ENCODE measurements around the gene TRERF1. TPM values are rescaled to one million over a fixed set of nuclear protein-coding genes. Genes with fewer than 3 reads are reported as not detected.

TRERF1 gene
- total RNA-seq, 1 experiment from 2014 or later: 0.39 TPM

DNA sequence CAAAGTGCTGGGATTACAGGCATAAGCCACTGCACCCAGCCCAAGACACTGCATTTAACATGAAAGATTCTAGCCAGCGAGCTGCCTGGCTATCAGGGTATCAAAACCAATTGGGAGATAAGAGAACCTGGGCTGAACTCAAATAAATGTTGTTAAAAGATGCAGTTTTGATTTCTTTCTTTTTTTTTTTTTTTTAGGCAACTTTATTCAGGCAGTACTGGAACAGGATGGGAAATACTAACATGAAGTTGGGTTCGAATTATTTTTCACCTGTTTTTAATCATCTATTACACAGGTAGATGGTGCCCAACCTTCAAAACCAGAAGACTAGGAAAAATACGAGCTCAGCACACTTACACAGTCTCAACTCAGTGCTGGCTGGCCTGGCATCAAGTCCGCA is 63.7 kb downstream of the TRERF1 start:
- peaks cover 4% of the 10 kb centered on the region for H3K4me1 Mint-ChIP-seq (ENCODE audit: low read depth, unreplicated experiment)

GRCh38 chr6:42387336-42387735 is 64.4 kb downstream of the TRERF1 start:
- intact Hi-C loops (cut with micrococcal nuclease; ENCODE audit: unreplicated experiment): no loop called here
- ChIA-PET CTCF (no interaction called here), POLR2A (no interaction called here)
- Histone ChIP-seq H3K27me3 (replicated peaks; ENCODE audit: control insufficient read depth, insufficient read depth, low read length) (no peaks in the 10 kb centered on the region), H3K9me3 (no peaks in the 10 kb centered on the region), H3K4me1 (no peaks in the 10 kb centered on the region), H3K4me3 (ENCODE audit: low read depth, low read length) (no peak overlapping the region), H3K36me3 (ENCODE audit: control insufficient read depth, insufficient read depth, low read length) (no peaks in the 10 kb centered on the region)
- DNase-seq: no peak
- no peaks in the 10 kb centered on the region for H3K4me1 Mint-ChIP-seq (ENCODE audit: low read depth, unreplicated experiment)
- no TSS peak for BruUV-seq (replicated peaks)
- no peaks in the 10 kb centered on the region for H3K9me3 Mint-ChIP-seq (ENCODE audit: unreplicated experiment)
- no peaks in the 10 kb centered on the region for H3K36me3 Mint-ChIP-seq (ENCODE audit: insufficient read depth, unreplicated experiment)
- peaks cover 6% of the 10 kb centered on the region for H3K27me3 Mint-ChIP-seq (ENCODE audit: insufficient read depth, unreplicated experiment)
- H3K4me3 Mint-ChIP-seq (ENCODE audit: unreplicated experiment): no peak overlapping the region
- no peak overlapping the region for H3K27ac Mint-ChIP-seq (ENCODE audit: unreplicated experiment)
- TF ChIP-seq, protein P1, sequence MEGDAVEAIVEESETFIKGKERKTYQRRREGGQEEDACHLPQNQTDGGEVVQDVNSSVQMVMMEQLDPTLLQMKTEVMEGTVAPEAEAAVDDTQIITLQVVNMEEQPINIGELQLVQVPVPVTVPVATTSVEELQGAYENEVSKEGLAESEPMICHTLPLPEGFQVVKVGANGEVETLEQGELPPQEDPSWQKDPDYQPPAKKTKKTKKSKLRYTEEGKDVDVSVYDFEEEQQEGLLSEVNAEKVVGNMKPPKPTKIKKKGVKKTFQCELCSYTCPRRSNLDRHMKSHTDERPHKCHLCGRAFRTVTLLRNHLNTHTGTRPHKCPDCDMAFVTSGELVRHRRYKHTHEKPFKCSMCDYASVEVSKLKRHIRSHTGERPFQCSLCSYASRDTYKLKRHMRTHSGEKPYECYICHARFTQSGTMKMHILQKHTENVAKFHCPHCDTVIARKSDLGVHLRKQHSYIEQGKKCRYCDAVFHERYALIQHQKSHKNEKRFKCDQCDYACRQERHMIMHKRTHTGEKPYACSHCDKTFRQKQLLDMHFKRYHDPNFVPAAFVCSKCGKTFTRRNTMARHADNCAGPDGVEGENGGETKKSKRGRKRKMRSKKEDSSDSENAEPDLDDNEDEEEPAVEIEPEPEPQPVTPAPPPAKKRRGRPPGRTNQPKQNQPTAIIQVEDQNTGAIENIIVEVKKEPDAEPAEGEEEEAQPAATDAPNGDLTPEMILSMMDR (IDR thresholded peaks at IDR 0.05; ENCODE audit: insufficient read depth in 1 of 2, low read depth in 1 of 2, low read length in 1 of 2, severe bottlenecking in 1 of 2, unreplicated experiment in 1 of 2): no peak

More for the DNA sequence above, 63.7 kb downstream of the TRERF1 start:
- Mint-ChIP-seq H3K9me3 (ENCODE audit: unreplicated experiment) (no peaks in the 10 kb centered on the region), H3K4me3 (ENCODE audit: unreplicated experiment) (no peak overlapping the region), H3K27ac (ENCODE audit: unreplicated experiment) (no peak overlapping the region), H3K27me3 (ENCODE audit: insufficient read depth, unreplicated experiment) (peaks cover 6% of the 10 kb centered on the region), H3K36me3 (ENCODE audit: insufficient read depth, unreplicated experiment) (no peaks in the 10 kb centered on the region)
- POLR2A ChIA-PET: no interaction called here
- H3K9me3 ChIP-seq: no peaks in the 10 kb centered on the region
- H3K27me3 ChIP-seq (replicated peaks; ENCODE audit: control insufficient read depth, insufficient read depth, low read length): no peaks in the 10 kb centered on the region
- DNase-seq: no peak
- BruUV-seq (replicated peaks): no TSS peak
- no peaks in the 10 kb centered on the region for H3K36me3 ChIP-seq (ENCODE audit: control insufficient read depth, insufficient read depth, low read length)
- H3K4me1 ChIP-seq: peaks cover 2% of the 10 kb centered on the region
- H3K4me3 ChIP-seq (ENCODE audit: low read depth, low read length): no peak overlapping the region
- TF ChIP-seq, protein P1 (IDR thresholded peaks at IDR 0.05; ENCODE audit: insufficient read depth in 1 of 2, low read depth in 1 of 2, low read length in 1 of 2, severe bottlenecking in 1 of 2, unreplicated experiment in 1 of 2): no peak
- intact Hi-C loops (cut with micrococcal nuclease; ENCODE audit: unreplicated experiment): no loop called here
- CTCF ChIA-PET: interaction anchor here (0.7 kb wide), 1 partner anchor 65 kb away, joined by 3 read pairs; no protein-coding TSS in a partner anchor

DNA sequence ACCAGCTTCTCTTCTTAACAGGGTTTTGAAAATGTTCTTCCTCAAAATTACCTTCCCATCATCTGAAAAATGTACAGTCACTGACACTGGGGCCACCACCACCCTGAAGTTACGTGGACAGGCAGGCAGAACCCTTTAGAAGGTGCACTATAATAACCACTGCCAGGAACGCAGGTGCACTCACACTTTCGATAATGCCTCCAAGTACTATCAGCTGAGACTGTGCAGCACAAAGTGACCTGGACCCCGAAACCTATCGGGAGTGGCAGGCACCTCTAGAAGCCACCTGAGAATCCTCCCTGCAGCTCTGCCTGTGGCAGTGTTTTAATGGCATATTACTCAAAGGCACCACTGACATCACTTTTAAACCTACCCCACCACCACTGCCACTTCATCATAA is 66.4 kb downstream of the TRERF1 start:
- H3K4me3 Mint-ChIP-seq (ENCODE audit: unreplicated experiment): no peak overlapping the region
- H3K36me3 ChIP-seq (ENCODE audit: control insufficient read depth, insufficient read depth, low read length): no peaks in the 10 kb centered on the region
- no TSS peak for BruUV-seq (replicated peaks)
- H3K9me3 ChIP-seq: no peaks in the 10 kb centered on the region
- H3K27me3 ChIP-seq (replicated peaks; ENCODE audit: control insufficient read depth, insufficient read depth, low read length): no peaks in the 10 kb centered on the region
- H3K27me3 Mint-ChIP-seq (ENCODE audit: insufficient read depth, unreplicated experiment): peaks cover 6% of the 10 kb centered on the region
- H3K36me3 Mint-ChIP-seq (ENCODE audit: insufficient read depth, unreplicated experiment): no peaks in the 10 kb centered on the region
- intact Hi-C loops (cut with micrococcal nuclease; ENCODE audit: unreplicated experiment): no loop called here
- TF ChIP-seq, protein P1 (IDR thresholded peaks at IDR 0.05; ENCODE audit: insufficient read depth in 1 of 2, low read depth in 1 of 2, low read length in 1 of 2, severe bottlenecking in 1 of 2, unreplicated experiment in 1 of 2): no peak
- H3K4me3 ChIP-seq (ENCODE audit: low read depth, low read length): no peak overlapping the region
- DNase-seq: no peak
- no peaks in the 10 kb centered on the region for H3K4me1 Mint-ChIP-seq (ENCODE audit: low read depth, unreplicated experiment)
- POLR2A ChIA-PET: no interaction called here
- CTCF ChIA-PET: no interaction called here
- H3K9me3 Mint-ChIP-seq (ENCODE audit: unreplicated experiment): no peaks in the 10 kb centered on the region
- no peak overlapping the region for H3K27ac Mint-ChIP-seq (ENCODE audit: unreplicated experiment)
- no peaks in the 10 kb centered on the region for H3K4me1 ChIP-seq

Measured in Caco-2 (cell line).